Trophoblast cell (in vitro differentiated cells and primary cell): ENCODE measurements around the gene ITGB4.

Source experiments
- DNase-seq, 2 donors: peaks; one replicate each; pipeline ENCODE4 v3.0.0-alpha.2; 2016
- H2AFZ ChIP-seq: 2 replicates; pipeline ENCODE4 v1.6.1; 2013; ENCODE audit warnings: low read length, moderate library complexity, mild to moderate bottlenecking; ENCODE audit not compliant: insufficient read depth, poor library complexity
- H2AK5ac ChIP-seq: 2 replicates; pipeline ENCODE4 v1.6.1; 2013; ENCODE audit warnings: mild to moderate bottlenecking, low read length
- H2BK120ac ChIP-seq: 2 replicates; pipeline ENCODE4 v1.6.1; 2013; ENCODE audit warnings: low read length, mild to moderate bottlenecking, moderate library complexity; ENCODE audit not compliant: insufficient read depth, poor library complexity
- H2BK12ac ChIP-seq: 2 replicates; pipeline ENCODE4 v1.6.1; 2013; ENCODE audit warnings: mild to moderate bottlenecking, low read length, moderate library complexity
- H2BK5ac ChIP-seq: 2 replicates; pipeline ENCODE4 v1.6.1; 2013; ENCODE audit warnings: low read length, low read depth, moderate library complexity, mild to moderate bottlenecking; ENCODE audit not compliant: poor library complexity
- H3K14ac ChIP-seq: 2 replicates; pipeline ENCODE4 v1.6.1; 2013; ENCODE audit warnings: mild to moderate bottlenecking, low read length
- H3K18ac ChIP-seq: 2 replicates; pipeline ENCODE4 v1.6.1; 2013; ENCODE audit warnings: mild to moderate bottlenecking, low read length
- H3K23ac ChIP-seq: 2 replicates; pipeline ENCODE4 v1.6.1; 2013; ENCODE audit warnings: low read length
- H3K27ac ChIP-seq: 2 replicates; pipeline ENCODE4 v1.5.1; 2013; ENCODE audit warnings: low read depth, mild to moderate bottlenecking, inconsistent platforms, low read length, moderate library complexity
- H3K27me3 ChIP-seq: 2 replicates; pipeline ENCODE4 v1.6.1; 2013; ENCODE audit warnings: inconsistent platforms, mild to moderate bottlenecking, low read length, moderate library complexity; ENCODE audit not compliant: insufficient read depth
- H3K36me3 ChIP-seq, 2 experiments: 1 replicate in 1 of 2; 2 replicates in 1 of 2; pipeline ENCODE4 v1.6.1; 2013; ENCODE audit warnings: low read length in 2 of 2, mild to moderate bottlenecking in 2 of 2, moderate library complexity in 1 of 2; ENCODE audit not compliant: insufficient read depth in 2 of 2, control insufficient read depth in 1 of 2
- H3K4ac ChIP-seq: 2 replicates; pipeline ENCODE4 v1.6.1; 2013; ENCODE audit warnings: low read depth, mild to moderate bottlenecking, low read length, moderate library complexity
- H3K4me1 ChIP-seq, 2 experiments: 1 replicate in 1 of 2; 2 replicates in 1 of 2; pipeline ENCODE4 v1.6.1; 2013; ENCODE audit warnings: low read length in 2 of 2, mild to moderate bottlenecking in 2 of 2, moderate library complexity in 1 of 2; ENCODE audit not compliant: insufficient read depth in 2 of 2, control insufficient read depth in 1 of 2
- H3K4me2 ChIP-seq: 2 replicates; pipeline ENCODE4 v1.6.1; 2013; ENCODE audit warnings: inconsistent platforms, mild to moderate bottlenecking, low read length, moderate library complexity
- H3K4me3 ChIP-seq: 2 replicates; pipeline ENCODE4 v1.5.1; 2013; ENCODE audit warnings: mild to moderate bottlenecking, low read depth, low read length, inconsistent platforms
- H3K79me1 ChIP-seq: one replicate; pipeline ENCODE4 v1.6.1; 2013; ENCODE audit warnings: low read length
- H3K79me2 ChIP-seq: 2 replicates; pipeline ENCODE4 v1.6.1; 2013; ENCODE audit warnings: low read length, mild to moderate bottlenecking; ENCODE audit not compliant: control insufficient read depth, insufficient read depth, poor library complexity
- H3K9ac ChIP-seq: 2 replicates; pipeline ENCODE4 v1.6.1; 2013; ENCODE audit warnings: mild to moderate bottlenecking, low read length
- H3K9me3 ChIP-seq: 2 replicates; pipeline ENCODE4 v1.6.1; 2013; ENCODE audit warnings: low read depth, mild to moderate bottlenecking, control low read depth, inconsistent platforms, low read length; ENCODE audit not compliant: insufficient read depth
- H4K12ac ChIP-seq: 2 replicates; pipeline ENCODE4 v1.6.1; 2013; ENCODE audit warnings: low read depth, mild to moderate bottlenecking, low read length, moderate library complexity
- H4K8ac ChIP-seq: 2 replicates; pipeline ENCODE4 v1.6.1; 2013; ENCODE audit warnings: low read depth, mild to moderate bottlenecking, low read length, moderate library complexity
- H4K91ac ChIP-seq: one replicate; pipeline ENCODE4 v1.6.1; 2013; ENCODE audit warnings: low read depth, mild to moderate bottlenecking, low read length, moderate library complexity
- WGBS: extraction: QIAGEN DNeasy Blood & Tissue Kit; methylation state at CpG from one replicate; pipeline ENCODE4 v1.1.7; 2013; ENCODE audit warnings: missing lambda C conversion rate; ENCODE audit not compliant: insufficient read length, insufficient coverage; ENCODE audit errors: extremely low coverage; 5-methylcytosine and 5-hydroxymethylcytosine counted together

ITGB4 gene

GRCh38 chr17:75703591-75703990 is 17.7 kb upstream of the ITGB4 start:
- Histone ChIP-seq H2BK120ac (no peak overlapping the region), H3K79me2 (no peaks in the 10 kb centered on the region), H3K14ac (no peak overlapping the region), H4K12ac (no peak overlapping the region), H2AFZ (no peak overlapping the region), H4K8ac (no peak overlapping the region), H3K4me2 (no peak overlapping the region), H3K23ac (no peak overlapping the region), H3K27me3 (no peaks in the 10 kb centered on the region), H2BK5ac (no peak overlapping the region), H3K4ac (no peak overlapping the region), H4K91ac (no peak overlapping the region), H3K4me3 (no peak overlapping the region), H3K4me1 (peaks cover 14 to 17% of the 10 kb centered on the region in 2 experiments), H2AK5ac (no peak overlapping the region), H3K79me1 (peaks cover 12% of the 10 kb centered on the region), H2BK12ac (no peak overlapping the region), H3K36me3 (peaks cover 80 to 89% of the 10 kb centered on the region in 2 experiments), H3K18ac (no peak overlapping the region), H3K27ac (no peak overlapping the region), H3K9ac (no peak overlapping the region), H3K9me3 (no peaks in the 10 kb centered on the region)
- DNase-seq: no peak
- no CpG with 5 or more reads among the region's 9 CpGs for WGBS

- H4K12ac ChIP-seq: no peak overlapping the region
These were observed 16.0 kb upstream of the ITGB4 start for GRCh38 chr17:75704963-75705875.

GRCh38 chr17:75706042-75706728 is 15.1 kb upstream of the ITGB4 start:
- no peak overlapping the region for H3K18ac ChIP-seq
- H3K9me3 ChIP-seq: no peaks in the 10 kb centered on the region
- no peaks in the 10 kb centered on the region for H3K27me3 ChIP-seq
- H3K36me3 ChIP-seq: peaks cover 67 to 75% of the 10 kb centered on the region in 2 experiments
- H2BK5ac ChIP-seq: no peak overlapping the region
- H3K4me2 ChIP-seq: no peak overlapping the region
- DNase-seq: no peak
- no peaks in the 10 kb centered on the region for H3K79me2 ChIP-seq
- H2AK5ac ChIP-seq: no peak overlapping the region
- no peak overlapping the region for H3K27ac ChIP-seq
- H2BK120ac ChIP-seq: no peak overlapping the region
- no peak overlapping the region for H3K23ac ChIP-seq
- WGBS: no CpG with 5 or more reads among the region's 20 CpGs
- H4K8ac ChIP-seq: no peak overlapping the region
- no peak overlapping the region for H4K12ac ChIP-seq
- H3K9ac ChIP-seq: no peak overlapping the region
- H3K79me1 ChIP-seq: peaks cover 2% of the 10 kb centered on the region
- H3K4ac ChIP-seq: no peak overlapping the region
- H3K4me3 ChIP-seq: no peak overlapping the region
- no peak overlapping the region for H2BK12ac ChIP-seq
- H4K91ac ChIP-seq: no peak overlapping the region
- peaks cover under 1 to 2% of the 10 kb centered on the region in 2 experiments for H3K4me1 ChIP-seq
- H2AFZ ChIP-seq: no peak overlapping the region
- no peak overlapping the region for H3K14ac ChIP-seq

More at GRCh38 chr17:75704963-75705875, 16.0 kb upstream of the ITGB4 start:
- H2BK12ac ChIP-seq: no peak overlapping the region
- no peak overlapping the region for H3K4ac ChIP-seq
- H3K36me3 ChIP-seq: peaks cover 77 to 84% of the 10 kb centered on the region in 2 experiments
- H3K23ac ChIP-seq: no peak overlapping the region
- no peak overlapping the region for H3K9ac ChIP-seq
- no peak overlapping the region for H4K91ac ChIP-seq
- H3K9me3 ChIP-seq: no peaks in the 10 kb centered on the region
- H4K8ac ChIP-seq: no peak overlapping the region
- no peak overlapping the region for H2BK5ac ChIP-seq
- no peak overlapping the region for H3K4me3 ChIP-seq
- H3K79me1 ChIP-seq: peaks cover 9% of the 10 kb centered on the region
- no CpG with 5 or more reads among the region's 27 CpGs for WGBS
- no peaks in the 10 kb centered on the region for H3K27me3 ChIP-seq
- no peak overlapping the region for H3K14ac ChIP-seq
- no peak overlapping the region for H2AFZ ChIP-seq
- H3K18ac ChIP-seq: no peak overlapping the region
- H3K4me1 ChIP-seq: peaks cover 10 to 11% of the 10 kb centered on the region in 2 experiments
- H3K27ac ChIP-seq: no peak overlapping the region
- no peak overlapping the region for H2AK5ac ChIP-seq
- H2BK120ac ChIP-seq: no peak overlapping the region
- H3K4me2 ChIP-seq: no peak overlapping the region
- no peak for DNase-seq
- H3K79me2 ChIP-seq: no peaks in the 10 kb centered on the region

- H3K27ac ChIP-seq: no peak overlapping the region
- no peak overlapping the region for H3K9ac ChIP-seq
- H3K4me3 ChIP-seq: no peak overlapping the region
- no peak overlapping the region for H2AK5ac ChIP-seq
- H3K18ac ChIP-seq: no peak overlapping the region
- H3K14ac ChIP-seq: no peak overlapping the region
- H3K36me3 ChIP-seq: peaks cover 62 to 66% of the 10 kb centered on the region in 2 experiments
- no peak for DNase-seq
- H3K79me1 ChIP-seq: no peaks in the 10 kb centered on the region
- H4K91ac ChIP-seq: no peak overlapping the region
- no peak overlapping the region for H2AFZ ChIP-seq
- H2BK12ac ChIP-seq: no peak overlapping the region
- H3K4ac ChIP-seq: no peak overlapping the region
- no peaks in the 10 kb centered on the region for H3K79me2 ChIP-seq
- H4K12ac ChIP-seq: no peak overlapping the region
- H3K23ac ChIP-seq: no peak overlapping the region
- H2BK5ac ChIP-seq: no peak overlapping the region
- no peak overlapping the region for H4K8ac ChIP-seq
- H2BK120ac ChIP-seq: no peak overlapping the region
- no peaks in the 10 kb centered on the region for H3K4me1 ChIP-seq
- no peaks in the 10 kb centered on the region for H3K9me3 ChIP-seq
- no peak overlapping the region for H3K4me2 ChIP-seq
- no CpG with 5 or more reads among the region's 12 CpGs for WGBS
- H3K27me3 ChIP-seq: no peaks in the 10 kb centered on the region
These were observed 14.1 kb upstream of the ITGB4 start for GRCh38 chr17:75707079-75707571.
